Activated CD4-positive, alpha-beta memory T cell treated with anti-CD3 and anti-CD28 coated beads for 36 hours (primary cell): ENCODE results near the gene KCNQ1OT1. TPM values are rescaled to one million over a fixed set of nuclear protein-coding genes. Genes with fewer than 3 reads are reported as not detected.

Experiments used
- CTCF ChIA-PET: fragments of 350-600 bp; sonication (Branson Sonifier 250); formaldehyde crosslinking; loops from one replicate; lab custom pipeline; 2021; ENCODE audit warnings: antibody characterized with exemption, inconsistent platforms; lab: Charles Lee
- POLR2A ChIA-PET: fragments of 350-600 bp; sonication (Branson Sonifier 250); formaldehyde crosslinking; loops from one replicate; lab custom pipeline; 2021; ENCODE audit warnings: antibody characterized with exemption; lab: Charles Lee
- DNase-seq: peaks from one replicate; pipeline ENCODE4 v3.0.0-alpha.2; 2020
- H3K27ac Mint-ChIP-seq: one replicate; pipeline ENCODE4 v1.8.0; 2021; ENCODE audit warnings: mixed read lengths
- H3K27me3 Mint-ChIP-seq: one replicate; pipeline ENCODE4 v1.8.0; 2021; ENCODE audit warnings: mixed read lengths
- H3K36me3 Mint-ChIP-seq: one replicate; pipeline ENCODE4 v1.8.0; 2021; ENCODE audit warnings: mixed read lengths
- H3K4me1 Mint-ChIP-seq: one replicate; pipeline ENCODE4 v1.8.0; 2021; ENCODE audit warnings: low read depth, mixed read lengths
- H3K4me3 Mint-ChIP-seq: one replicate; pipeline ENCODE4 v1.8.0; 2021; ENCODE audit warnings: mild to moderate bottlenecking, mixed read lengths
- H3K9me3 Mint-ChIP-seq: one replicate; pipeline ENCODE4 v1.8.0; 2021; ENCODE audit warnings: mixed read lengths
- intact Hi-C: fragments of 100-400 bp; cut with micrococcal nuclease; formaldehyde crosslinking; loops from one replicate; pipeline ENCODE4 v1.15.1; 2023
- total RNA-seq, 2 experiments: library from RNA; stranded (reverse); gene quantifications; one replicate each; pipeline ENCODE4 v1.2.3, GENCODE V29; 2021

Gene KCNQ1OT1
- total RNA-seq, 2 experiments from 2014 or later: 0.19 TPM

DNA sequence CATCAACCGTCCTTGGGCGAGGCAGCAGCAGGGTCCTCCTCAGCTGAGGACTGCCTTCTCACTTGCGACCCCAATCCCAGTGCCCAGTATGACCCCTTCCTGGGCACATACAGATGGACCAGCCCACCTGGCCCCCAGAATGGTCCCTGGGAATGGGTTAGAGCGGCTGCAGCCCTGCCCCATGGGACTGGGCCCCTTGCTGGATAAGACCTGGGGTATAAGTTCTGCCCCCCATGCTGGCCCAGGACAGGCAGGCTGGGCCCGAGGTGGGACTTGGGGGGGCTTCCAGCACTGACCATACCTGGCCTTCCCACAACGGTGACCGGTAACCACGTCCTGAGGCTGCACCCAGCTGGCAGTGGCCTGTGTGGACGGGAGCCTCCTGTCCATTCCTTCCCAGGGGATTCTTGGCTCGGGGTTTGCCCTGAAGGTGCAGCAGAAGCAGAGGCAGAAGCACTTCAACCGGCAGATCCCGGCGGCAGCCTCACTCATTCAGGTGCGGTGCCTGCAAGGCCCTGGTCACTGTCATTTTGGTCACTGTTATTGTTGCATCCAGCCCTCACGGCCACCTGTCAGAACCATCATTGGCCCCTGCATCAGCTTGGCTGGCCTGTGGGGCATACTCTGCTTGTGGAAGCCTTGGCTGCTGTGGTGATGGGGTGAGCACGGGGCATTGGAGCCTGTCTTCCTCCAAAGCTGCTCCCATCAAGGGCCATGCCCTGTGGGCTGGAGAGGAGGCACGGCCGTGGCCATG is 114.8 kb downstream of the KCNQ1OT1 start:
- intact Hi-C loops: no loop called here
- no peaks in the 10 kb centered on the region for H3K27me3 Mint-ChIP-seq
- no peaks in the 10 kb centered on the region for H3K4me1 Mint-ChIP-seq
- no peaks in the 10 kb centered on the region for H3K36me3 Mint-ChIP-seq
- no peak overlapping the region for H3K27ac Mint-ChIP-seq
- ChIA-PET CTCF (no interaction called here), POLR2A (no interaction called here)
- no peak overlapping the region for H3K4me3 Mint-ChIP-seq
- no peaks in the 10 kb centered on the region for H3K9me3 Mint-ChIP-seq
- DNase-seq: peak; percentile 5

DNA sequence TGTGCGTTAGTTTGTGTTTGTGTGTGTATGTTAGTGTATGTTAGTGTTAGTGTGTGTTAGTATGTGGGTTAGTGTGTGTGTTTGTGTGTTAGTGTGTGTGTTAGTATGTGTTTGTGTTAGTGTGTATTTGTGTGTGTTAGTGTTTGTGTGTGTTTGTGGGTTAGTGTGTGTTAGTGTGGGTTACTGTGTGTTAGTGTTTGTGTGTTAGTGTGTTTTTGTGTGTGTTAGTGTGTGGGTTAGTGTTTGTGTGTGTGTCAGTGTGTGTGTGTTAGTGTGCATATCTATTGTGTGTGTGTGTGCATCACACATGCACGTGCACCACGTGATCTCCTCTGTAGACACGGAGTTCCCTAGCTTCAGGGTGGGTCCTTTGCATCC is 115.4 kb downstream of the KCNQ1OT1 start:
- CTCF ChIA-PET: no interaction called here
- Mint-ChIP-seq H3K36me3 (no peaks in the 10 kb centered on the region), H3K4me1 (no peaks in the 10 kb centered on the region), H3K27ac (no peak overlapping the region), H3K27me3 (no peaks in the 10 kb centered on the region), H3K9me3 (no peaks in the 10 kb centered on the region), H3K4me3 (no peak overlapping the region)
- intact Hi-C loops: no loop called here
- POLR2A ChIA-PET: no interaction called here
- no peak for DNase-seq

DNA sequence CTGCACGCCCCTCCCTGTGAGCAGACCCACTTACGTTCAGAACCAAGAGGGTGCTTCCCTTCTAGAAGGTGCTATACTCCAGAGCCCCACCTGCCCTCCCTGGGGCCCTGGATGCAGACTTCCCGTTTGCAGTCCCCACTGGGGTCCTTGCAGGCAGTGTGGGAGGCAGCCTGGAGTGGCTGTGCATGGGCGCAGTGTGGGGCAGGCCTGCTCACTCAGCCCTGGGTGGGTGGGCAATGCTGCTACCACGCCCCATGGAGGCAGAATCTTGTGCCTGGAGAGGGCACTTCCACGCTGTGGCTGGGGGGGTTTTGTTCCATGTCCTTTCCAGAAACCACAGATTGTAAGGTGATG is 116.2 kb downstream of the KCNQ1OT1 start:
- intact Hi-C loops: no loop called here
- no peaks in the 10 kb centered on the region for H3K4me1 Mint-ChIP-seq
- ChIA-PET CTCF (no interaction called here), POLR2A (no interaction called here)
- DNase-seq: peak; percentile 3
- no peak overlapping the region for H3K27ac Mint-ChIP-seq
- no peaks in the 10 kb centered on the region for H3K9me3 Mint-ChIP-seq
- H3K36me3 Mint-ChIP-seq: no peaks in the 10 kb centered on the region
- no peak overlapping the region for H3K4me3 Mint-ChIP-seq
- H3K27me3 Mint-ChIP-seq: no peaks in the 10 kb centered on the region

DNA sequence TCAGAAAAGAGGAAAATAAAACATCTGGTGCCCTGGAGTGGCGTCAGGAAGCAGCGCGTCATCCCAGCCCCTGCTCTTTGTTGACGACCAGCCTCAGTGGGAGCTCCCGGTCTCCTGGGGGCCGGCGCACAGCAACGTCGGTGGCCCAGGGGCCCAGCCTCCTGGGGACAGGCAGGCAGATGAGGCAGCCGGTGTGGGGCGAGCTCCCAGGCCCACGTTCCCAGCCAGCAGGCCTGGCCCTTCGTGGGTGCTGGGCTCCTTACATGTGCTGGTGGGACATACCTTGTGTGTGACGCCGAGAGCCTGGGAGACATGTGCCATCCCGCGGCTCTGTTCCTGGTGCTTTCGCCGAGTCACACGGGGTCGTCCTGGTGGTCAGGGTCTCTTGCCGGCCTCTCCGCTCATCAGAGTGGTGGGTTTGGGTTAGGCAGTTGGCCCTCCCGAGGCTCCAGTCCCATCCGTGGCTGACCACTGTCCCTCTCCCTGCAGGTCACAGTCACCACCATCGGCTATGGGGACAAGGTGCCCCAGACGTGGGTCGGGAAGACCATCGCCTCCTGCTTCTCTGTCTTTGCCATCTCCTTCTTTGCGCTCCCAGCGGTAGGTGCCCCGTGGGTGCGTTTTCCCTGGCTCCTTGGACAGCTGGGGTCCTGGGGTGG is 116.7 kb downstream of the KCNQ1OT1 start:
- Mint-ChIP-seq H3K27ac (no peak overlapping the region), H3K9me3 (no peaks in the 10 kb centered on the region), H3K36me3 (no peaks in the 10 kb centered on the region), H3K27me3 (no peaks in the 10 kb centered on the region), H3K4me1 (no peaks in the 10 kb centered on the region), H3K4me3 (no peak overlapping the region)
- ChIA-PET CTCF (no interaction called here), POLR2A (no interaction called here)
- intact Hi-C loops: no loop called here
- DNase-seq: peak; percentile 3

DNA sequence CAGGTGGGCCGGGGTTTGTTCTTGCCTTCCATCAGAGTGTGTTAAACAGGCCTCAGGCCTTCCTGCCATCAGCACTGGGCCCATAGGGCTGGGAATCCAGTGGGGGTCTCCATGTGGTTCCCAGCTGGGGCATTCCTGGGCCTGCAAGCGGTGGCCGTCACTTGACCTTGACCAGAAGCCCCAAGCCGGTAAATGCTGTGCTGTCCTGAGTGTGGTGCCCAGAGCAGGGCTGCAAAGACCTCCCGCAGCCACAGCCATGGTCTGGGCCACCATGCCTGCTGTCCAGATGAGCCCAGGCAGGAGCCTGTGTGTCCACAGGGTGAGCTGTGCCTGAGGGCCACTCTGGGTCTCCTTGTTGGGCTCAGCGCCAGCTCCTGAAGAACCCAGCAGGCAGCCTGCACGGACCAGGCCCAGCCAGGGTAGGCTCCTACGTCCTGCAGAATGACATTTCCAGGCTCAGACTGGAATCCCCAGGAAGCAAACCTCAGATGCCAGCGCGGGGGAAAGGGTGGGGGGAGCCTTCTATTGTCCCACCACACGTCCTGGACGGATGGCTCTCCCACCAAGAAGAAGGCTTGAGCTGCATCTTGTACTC is 117.3 kb downstream of the KCNQ1OT1 start:
- no peaks in the 10 kb centered on the region for H3K4me1 Mint-ChIP-seq
- no peak overlapping the region for H3K4me3 Mint-ChIP-seq
- H3K36me3 Mint-ChIP-seq: no peaks in the 10 kb centered on the region
- H3K27me3 Mint-ChIP-seq: no peaks in the 10 kb centered on the region
- no peaks in the 10 kb centered on the region for H3K9me3 Mint-ChIP-seq
- ChIA-PET CTCF (no interaction called here), POLR2A (no interaction called here)
- intact Hi-C loops: no loop called here
- peak; percentile 1 for DNase-seq
- H3K27ac Mint-ChIP-seq: no peak overlapping the region

DNA sequence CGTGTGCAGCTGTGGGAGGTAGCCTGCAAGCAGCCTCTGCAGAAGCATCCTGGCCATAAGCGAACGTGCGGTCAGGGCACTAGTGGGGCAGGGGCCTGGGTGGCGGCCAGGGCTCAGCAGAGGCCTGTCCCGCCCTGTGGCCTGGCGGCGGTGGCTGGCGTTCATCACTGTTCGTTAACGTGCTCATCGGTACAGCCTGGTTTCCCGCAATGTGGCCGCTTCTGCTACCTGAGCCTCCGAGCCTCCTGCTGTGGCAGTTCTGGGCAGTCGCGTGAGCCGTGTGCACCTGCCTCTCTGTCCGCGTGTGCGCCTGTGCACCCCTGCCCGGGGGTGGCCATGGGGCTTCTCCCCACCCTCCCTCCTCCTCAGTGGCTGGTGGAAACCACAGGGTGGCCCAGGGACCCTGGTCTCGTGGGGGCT is 117.9 kb downstream of the KCNQ1OT1 start:
- H3K27ac Mint-ChIP-seq: no peak overlapping the region
- H3K4me1 Mint-ChIP-seq: no peaks in the 10 kb centered on the region
- no peak overlapping the region for H3K4me3 Mint-ChIP-seq
- ChIA-PET POLR2A (no interaction called here), CTCF (no interaction called here)
- no peaks in the 10 kb centered on the region for H3K9me3 Mint-ChIP-seq
- H3K36me3 Mint-ChIP-seq: no peaks in the 10 kb centered on the region
- intact Hi-C loops: no loop called here
- DNase-seq: peak; percentile 4
- H3K27me3 Mint-ChIP-seq: no peaks in the 10 kb centered on the region

DNA sequence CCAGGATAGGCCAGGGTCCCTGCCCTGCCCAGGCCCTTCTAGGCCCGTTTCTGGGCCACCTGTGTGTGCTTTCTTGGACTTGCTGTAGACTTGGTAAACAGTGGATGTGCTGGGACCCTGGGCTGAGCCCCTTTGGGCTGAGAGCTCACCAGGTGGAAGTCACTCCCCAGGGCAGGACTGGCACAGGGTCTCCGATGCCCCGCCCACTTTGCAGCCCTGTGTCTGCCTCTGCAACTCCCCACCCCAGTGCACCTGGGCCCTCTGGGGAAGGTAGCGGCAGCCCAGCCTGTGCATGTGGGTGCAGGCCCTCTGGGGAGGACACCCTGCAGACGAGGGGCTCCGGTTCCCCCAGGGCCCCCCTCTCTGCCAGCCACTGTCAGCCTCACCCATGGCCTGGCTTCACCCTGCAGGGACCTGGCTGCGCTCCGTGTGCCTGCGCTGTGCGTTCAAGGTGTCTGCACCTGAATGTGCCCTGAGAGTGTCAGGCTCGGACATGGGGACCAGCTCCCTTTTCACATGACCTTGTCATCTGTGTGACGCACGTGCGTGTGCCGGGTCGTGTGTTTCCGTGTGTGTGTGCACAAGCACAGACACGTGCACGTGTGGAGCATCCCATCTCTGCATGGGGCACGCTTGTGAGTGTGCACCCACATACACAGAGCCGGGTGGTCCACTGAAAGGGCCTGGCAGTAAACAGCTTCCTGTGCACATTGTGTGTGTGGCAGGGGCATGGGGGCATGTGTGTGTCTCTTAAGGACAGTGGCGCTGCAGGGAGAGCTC is 118.5 kb downstream of the KCNQ1OT1 start:
- CTCF ChIA-PET: no interaction called here
- H3K27ac Mint-ChIP-seq: no peak overlapping the region
- no peaks in the 10 kb centered on the region for H3K4me1 Mint-ChIP-seq
- H3K36me3 Mint-ChIP-seq: no peaks in the 10 kb centered on the region
- POLR2A ChIA-PET: no interaction called here
- DNase-seq: peak; percentile 5
- H3K9me3 Mint-ChIP-seq: no peaks in the 10 kb centered on the region
- H3K27me3 Mint-ChIP-seq: no peaks in the 10 kb centered on the region
- intact Hi-C loops: no loop called here
- H3K4me3 Mint-ChIP-seq: no peak overlapping the region

DNA sequence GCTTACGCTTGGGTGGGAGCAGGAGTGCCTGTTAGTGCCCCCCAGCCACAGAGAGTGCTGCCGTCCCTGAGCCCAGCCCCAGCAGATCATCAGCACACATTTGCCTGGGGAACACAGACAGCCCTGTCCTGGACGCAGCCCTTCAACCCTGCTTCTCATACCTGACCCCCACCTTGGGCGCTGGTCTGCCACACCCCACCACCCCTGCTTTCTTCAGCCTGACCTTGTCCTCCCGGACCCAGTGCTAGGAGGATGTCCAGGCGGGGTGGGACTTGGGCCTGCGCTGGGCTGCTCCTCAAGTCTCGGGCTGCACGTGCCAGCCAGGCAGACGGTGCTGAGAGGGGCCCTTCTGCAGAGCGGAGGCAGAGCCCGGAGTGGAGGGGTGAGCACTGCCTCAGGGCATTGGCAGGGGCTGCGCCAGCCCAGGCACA is 119.2 kb downstream of the KCNQ1OT1 start:
- H3K27ac Mint-ChIP-seq: no peak overlapping the region
- H3K4me3 Mint-ChIP-seq: no peak overlapping the region
- no peaks in the 10 kb centered on the region for H3K27me3 Mint-ChIP-seq
- intact Hi-C loops: no loop called here
- CTCF ChIA-PET: no interaction called here
- POLR2A ChIA-PET: no interaction called here
- no peaks in the 10 kb centered on the region for H3K9me3 Mint-ChIP-seq
- H3K36me3 Mint-ChIP-seq: no peaks in the 10 kb centered on the region
- no peaks in the 10 kb centered on the region for H3K4me1 Mint-ChIP-seq
- DNase-seq: peak; percentile 5

DNA sequence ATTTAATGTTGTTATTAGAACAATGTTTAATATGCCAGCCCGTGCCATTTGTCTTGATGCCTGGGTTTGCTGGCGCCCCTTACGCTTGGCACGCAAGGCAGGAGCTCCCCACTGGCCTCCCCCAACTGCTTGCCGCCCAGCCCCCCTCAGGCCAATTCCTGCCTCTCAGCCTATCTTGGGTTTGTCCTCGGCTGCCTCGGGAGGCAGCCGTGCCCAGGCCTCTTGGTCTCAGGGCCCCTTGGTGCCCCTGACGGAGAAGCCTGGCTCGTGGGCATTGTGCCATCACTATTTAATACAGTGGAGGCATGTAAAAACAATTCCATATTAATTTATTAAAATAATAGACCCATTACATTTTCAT is 119.8 kb downstream of the KCNQ1OT1 start:
- no peak for DNase-seq
- H3K9me3 Mint-ChIP-seq: no peaks in the 10 kb centered on the region
- no peak overlapping the region for H3K27ac Mint-ChIP-seq
- ChIA-PET POLR2A (no interaction called here), CTCF (no interaction called here)
- H3K27me3 Mint-ChIP-seq: no peaks in the 10 kb centered on the region
- intact Hi-C loops: no loop called here
- H3K4me1 Mint-ChIP-seq: no peaks in the 10 kb centered on the region
- no peaks in the 10 kb centered on the region for H3K36me3 Mint-ChIP-seq
- no peak overlapping the region for H3K4me3 Mint-ChIP-seq

DNA sequence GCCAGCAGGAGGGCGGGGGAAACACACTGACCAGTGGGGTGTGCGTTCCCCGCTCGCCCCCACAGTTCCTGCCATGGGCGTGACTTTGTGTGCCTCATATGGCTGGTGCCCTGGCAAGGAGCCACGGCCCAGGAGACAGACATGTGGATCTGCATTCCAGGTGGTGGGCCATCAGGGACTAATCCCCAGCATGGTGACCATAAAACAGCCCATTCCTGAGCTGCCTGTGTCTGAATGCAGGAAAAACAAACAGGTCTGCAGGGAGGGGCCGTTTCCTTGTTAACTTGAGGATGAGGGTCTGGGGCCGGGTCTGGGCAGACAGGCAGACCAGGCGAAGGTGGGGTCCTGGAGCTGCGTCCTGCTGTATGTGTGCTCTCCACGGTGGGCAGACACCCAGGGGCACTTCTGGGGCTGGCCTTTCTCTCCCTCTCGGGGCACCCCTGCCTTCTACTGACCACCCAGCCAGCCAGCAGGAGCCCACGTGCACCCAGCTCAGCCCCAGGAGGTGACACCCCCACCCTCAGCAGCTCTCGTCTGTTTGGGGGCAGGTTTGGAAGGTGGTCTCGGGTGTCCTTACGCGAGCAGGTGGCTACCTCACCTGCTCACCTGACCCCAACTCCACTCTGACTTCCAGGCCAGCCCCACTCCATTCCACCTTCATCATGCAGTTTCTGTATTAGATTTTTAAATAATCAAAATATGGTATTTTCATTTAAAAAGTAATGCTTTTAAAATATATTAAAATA is 120.3 kb downstream of the KCNQ1OT1 start:
- Mint-ChIP-seq H3K4me1 (no peaks in the 10 kb centered on the region), H3K27me3 (no peaks in the 10 kb centered on the region), H3K9me3 (no peaks in the 10 kb centered on the region), H3K4me3 (no peak overlapping the region), H3K36me3 (no peaks in the 10 kb centered on the region), H3K27ac (no peak overlapping the region)
- intact Hi-C loops: no loop called here
- DNase-seq: no peak
- POLR2A ChIA-PET: no interaction called here
- CTCF ChIA-PET: no interaction called here

DNA sequence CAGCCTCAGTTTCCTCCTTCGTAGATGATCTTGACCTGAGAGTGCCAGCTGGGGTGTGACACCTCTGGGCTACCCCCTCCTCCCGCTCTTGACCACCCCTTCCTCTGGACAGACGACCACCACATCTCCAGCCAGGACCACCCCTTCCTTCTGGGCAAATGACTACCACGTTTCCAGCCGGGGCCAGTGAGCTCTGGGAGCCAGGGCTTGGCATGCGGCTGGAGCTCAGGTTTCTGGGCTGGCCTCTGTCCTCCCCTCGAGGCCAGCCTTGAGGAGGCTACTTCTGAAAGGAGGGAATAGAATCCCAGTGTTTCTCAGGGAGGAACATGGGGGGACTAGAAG is 120.9 kb downstream of the KCNQ1OT1 start:
- no peak for DNase-seq
- ChIA-PET POLR2A (no interaction called here), CTCF (no interaction called here)
- H3K9me3 Mint-ChIP-seq: no peaks in the 10 kb centered on the region
- H3K36me3 Mint-ChIP-seq: no peaks in the 10 kb centered on the region
- H3K4me1 Mint-ChIP-seq: no peaks in the 10 kb centered on the region
- intact Hi-C loops: no loop called here
- H3K27me3 Mint-ChIP-seq: no peaks in the 10 kb centered on the region
- no peak overlapping the region for H3K4me3 Mint-ChIP-seq
- H3K27ac Mint-ChIP-seq: no peak overlapping the region
